Measurements from ENCODE around the gene LTBR.

Gene LTBR

GRCh38 chr12:6346942-6347341, 37.0 kb upstream of the LTBR start:
- DNase-seq (ENCODE audit: low spot score): no peak

GRCh38 chr12:6347367-6348338, 36.3 kb upstream of the LTBR start:
- DNase-seq (ENCODE audit: low spot score): no peak

- DNase-seq (ENCODE audit: low spot score): no peak
Measured at GRCh38 chr12:6351622-6352021, 32.3 kb upstream of the LTBR start.

GRCh38 chr12:6352193-6353173, 31.5 kb upstream of the LTBR start:
- DNase-seq (ENCODE audit: low spot score): no peak

DNA sequence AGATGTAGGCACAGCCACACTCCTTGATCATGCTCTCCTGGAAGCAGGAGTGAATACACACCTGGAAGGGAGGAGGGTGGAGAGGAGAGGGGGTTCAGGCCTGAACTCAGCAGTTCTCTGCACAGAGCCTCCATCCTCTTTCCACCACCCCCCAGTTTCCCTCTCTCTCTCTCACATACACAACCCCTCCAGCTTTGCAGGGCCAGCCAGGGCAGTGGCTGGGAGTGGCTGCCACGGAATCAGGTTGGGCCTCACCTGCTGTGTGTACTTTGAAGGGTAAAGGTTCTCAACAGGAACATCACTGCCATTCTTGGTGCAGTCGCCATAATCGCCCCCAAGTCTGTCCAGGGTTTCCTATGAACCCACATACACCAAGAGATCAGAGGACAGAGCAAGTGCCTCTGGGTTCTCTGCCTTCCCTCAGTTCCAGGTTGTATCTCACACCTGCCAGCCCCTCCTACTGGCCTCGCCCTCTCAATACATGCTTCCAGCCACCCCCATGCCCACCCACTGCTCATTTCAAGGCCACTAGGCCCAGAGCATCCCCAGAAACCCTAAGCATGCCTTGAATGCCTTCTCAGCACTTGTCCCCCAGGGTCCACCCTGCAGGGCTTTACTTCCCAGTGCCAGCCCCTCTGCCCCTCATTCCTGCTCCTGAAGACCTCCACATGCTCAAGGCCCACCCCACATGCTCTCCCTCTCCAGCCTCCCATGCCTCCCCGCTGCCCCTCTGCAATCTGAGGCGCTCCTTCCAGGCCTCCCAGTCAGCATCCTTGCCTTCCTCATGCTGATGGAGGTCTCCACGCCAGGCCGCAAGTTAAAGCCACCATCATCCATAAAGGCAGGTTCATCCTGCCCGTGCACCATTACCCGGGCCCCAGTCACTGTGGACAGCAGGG, 29.2 kb upstream of the LTBR start:
- DNase-seq (ENCODE audit: low spot score): no peak

DNA sequence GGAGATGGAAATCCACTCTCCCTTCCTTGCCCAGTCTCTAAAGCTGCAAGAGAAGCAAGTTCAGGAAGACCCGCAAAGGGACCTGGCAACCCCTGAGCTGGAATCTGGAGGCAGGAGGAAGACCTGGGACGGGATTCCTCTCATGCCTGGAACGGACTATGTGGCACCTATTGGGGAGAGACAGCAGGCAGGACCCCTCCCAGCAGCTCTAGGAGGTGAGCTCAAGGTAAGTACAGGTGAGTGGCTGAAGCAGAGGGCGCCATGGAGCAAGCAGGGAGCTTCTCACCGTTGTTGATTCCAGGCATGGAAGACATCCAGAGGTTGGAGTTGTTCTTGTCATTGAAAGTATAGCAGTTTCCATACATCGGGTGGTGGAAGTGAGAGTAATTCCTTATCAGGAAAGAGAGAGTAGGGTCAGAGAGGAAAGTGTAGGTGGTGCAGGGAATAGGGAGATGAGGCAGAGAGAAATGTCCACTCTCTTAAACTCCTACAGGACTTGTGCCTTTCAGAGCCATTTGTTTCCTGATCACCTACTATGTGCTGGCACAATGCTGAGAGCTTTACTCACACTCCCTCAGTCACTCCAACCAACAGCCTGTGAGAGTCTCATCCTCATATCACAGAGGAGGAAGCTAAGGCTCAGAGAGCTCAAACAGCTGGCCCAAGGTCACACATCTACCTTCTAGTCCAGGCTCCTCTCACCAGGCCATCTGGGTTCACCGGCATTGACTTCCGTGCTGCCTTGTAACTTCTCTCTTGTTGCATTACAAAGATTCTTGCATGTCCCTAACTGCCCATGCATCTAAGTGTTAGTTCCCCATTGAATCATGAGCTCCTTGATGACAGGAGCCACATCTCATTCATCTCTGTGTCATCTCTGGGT, 28.2 kb upstream of the LTBR start:
- no peak for DNase-seq (ENCODE audit: low spot score)

DNA sequence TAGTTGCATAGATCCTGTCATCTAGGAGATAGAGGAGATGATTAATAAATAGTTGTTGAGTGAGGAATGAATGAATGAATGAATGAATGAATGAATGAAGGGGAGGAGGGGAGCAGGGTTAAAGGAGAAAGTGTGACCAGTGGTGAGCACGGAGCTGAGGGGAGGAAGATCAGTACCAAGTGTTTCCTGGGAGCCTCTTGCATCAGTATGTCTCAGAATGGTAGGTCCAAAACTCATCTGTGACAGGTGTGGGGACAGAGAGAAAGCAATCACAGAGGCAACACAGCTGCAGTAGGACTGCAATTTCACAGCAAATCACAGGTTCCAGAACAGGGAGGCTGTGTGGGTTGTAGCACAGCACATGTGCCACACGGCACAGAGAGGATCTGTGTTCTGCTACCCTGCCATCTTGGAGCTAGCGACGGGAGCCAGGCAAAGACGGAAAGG, 27.6 kb upstream of the LTBR start:
- no peak for DNase-seq (ENCODE audit: low spot score)

DNA sequence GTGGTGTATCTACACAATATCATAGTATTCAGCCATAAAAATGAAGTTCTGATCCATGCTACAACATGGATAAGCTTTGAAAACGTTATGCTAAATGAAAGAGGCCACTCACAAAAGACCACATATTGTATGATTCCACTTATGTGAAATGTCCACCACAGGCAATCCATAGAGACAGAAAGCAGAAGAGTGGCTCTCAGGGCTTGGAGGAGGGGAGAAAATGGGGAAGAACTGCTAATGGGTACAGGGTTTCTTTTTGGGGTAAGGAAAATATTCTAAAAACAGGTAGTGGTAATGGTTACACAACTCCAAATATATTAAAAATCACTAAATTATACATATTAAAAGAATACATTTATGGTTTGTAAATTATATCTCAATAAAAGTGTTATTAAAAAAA, 25.1 kb upstream of the LTBR start:
- DNase-seq (ENCODE audit: low spot score): no peak

DNA sequence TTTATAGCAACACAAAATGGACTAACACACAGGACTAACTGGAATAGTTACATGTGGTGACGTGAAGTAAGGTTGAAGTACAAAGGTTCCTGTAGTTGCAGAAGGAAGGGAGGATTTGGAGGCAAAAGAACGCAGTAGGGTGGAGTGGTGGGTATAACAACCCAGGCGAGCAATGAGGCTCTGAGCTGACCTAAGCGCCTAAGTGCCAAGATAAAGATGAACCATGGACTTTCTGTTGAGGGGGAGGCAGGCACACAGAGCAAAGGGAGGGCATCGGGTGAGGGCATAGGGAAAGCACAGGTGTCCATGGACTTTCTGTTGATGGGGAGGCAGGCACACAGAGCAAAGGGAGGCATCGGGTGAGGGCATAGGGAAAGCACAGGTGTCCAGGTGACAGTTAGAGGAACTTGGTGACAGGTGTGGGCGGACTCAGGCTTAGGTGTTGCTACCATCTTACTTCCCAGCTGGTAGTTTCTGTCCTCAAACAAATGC, 23.8 kb upstream of the LTBR start:
- no peak for DNase-seq (ENCODE audit: low spot score)

- no peak for DNase-seq (ENCODE audit: low spot score)
Measured at GRCh38 chr12:6360578-6361490, 23.1 kb upstream of the LTBR start.

DNA sequence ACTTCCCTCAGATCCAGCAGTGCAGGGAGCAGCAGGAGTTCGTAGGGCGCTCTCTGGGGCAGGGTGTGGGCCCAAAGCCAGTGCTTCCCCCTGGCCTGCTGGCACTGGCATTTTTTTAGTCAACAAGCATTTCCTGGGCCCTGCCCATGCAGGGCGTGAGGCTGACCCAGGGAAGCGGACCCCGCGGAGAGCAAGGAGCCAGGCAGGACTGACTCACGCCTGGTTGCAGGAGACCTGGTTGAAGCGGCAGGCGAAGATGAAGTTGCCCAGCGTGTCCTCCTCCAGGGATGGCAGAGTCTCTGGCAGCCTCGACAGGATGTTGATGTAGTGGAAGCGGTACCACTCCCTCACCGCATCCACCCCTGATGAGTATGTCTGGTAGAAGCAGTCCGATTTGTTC, 22.1 kb upstream of the LTBR start:
- no peak for DNase-seq (ENCODE audit: low spot score)

- no peak for DNase-seq (ENCODE audit: low spot score)
Measured at GRCh38 chr12:6362403-6362802, 21.6 kb upstream of the LTBR start.

DNA sequence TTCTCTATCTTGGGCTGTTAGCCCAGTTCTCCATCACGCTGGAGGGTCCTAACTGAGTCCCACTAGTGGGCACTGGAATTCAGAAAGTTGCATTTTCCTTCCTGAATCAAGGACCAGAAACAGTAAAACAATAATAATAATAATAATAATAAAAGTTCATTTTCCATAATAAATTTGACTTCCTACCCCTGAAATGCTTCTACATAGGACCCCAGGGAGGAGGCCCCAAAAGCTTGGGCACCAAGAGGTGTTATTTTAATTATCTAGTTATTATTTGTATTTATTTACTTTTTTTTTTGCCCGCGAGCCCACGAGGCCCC, 21.0 kb upstream of the LTBR start:
- DNase-seq (ENCODE audit: low spot score): no peak

GRCh38 chr12:6363330-6364043, 20.5 kb upstream of the LTBR start:
- DNase-seq (ENCODE audit: low spot score): peak; percentile 55

- DNase-seq (ENCODE audit: low spot score): no peak
Measured at GRCh38 chr12:6364044-6364374, 20.0 kb upstream of the LTBR start.

- peak; percentile 39 for DNase-seq (ENCODE audit: low spot score)
Measured at GRCh38 chr12:6367065-6367968, 16.6 kb upstream of the LTBR start.

- no peak for DNase-seq (ENCODE audit: low spot score)
Measured at GRCh38 chr12:6367969-6368892, 15.7 kb upstream of the LTBR start.
